Activated CD8-positive, alpha-beta T cell treated with anti-CD3 and anti-CD28 coated beads for 36 hours (primary cell): ENCODE measurements around the gene FSTL4. TPM values are rescaled to one million over a fixed set of nuclear protein-coding genes. Genes with fewer than 3 reads are reported as not detected.
A peak's percentile ranks its signal among the peaks of the same experiment; 100 is the strongest.

Experiments
- ATAC-seq: fragments of 200-7000 bp; cut with Tn5 transposase; one replicate; pipeline ENCODE4 v1.10.0; 2021; ENCODE audit warnings: mild to moderate bottlenecking, moderate library complexity
- CTCF ChIA-PET: fragments of 350-600 bp; sonication (Branson Sonifier 250); formaldehyde crosslinking; loops from one replicate; lab custom pipeline; 2021; ENCODE audit warnings: antibody characterized with exemption; lab: Charles Lee
- POLR2A ChIA-PET: fragments of 350-600 bp; sonication (Branson Sonifier 250); formaldehyde crosslinking; loops from one replicate; lab custom pipeline; 2021; ENCODE audit warnings: antibody characterized with exemption; lab: Charles Lee
- DNase-seq: peaks from one replicate; pipeline ENCODE4 v3.0.0-alpha.2; 2020
- H3K27ac Mint-ChIP-seq: one replicate; pipeline ENCODE4 v1.8.0; 2021; ENCODE audit warnings: mild to moderate bottlenecking, mixed read lengths
- H3K27me3 Mint-ChIP-seq: one replicate; pipeline ENCODE4 v1.8.0; 2021; ENCODE audit warnings: mixed read lengths
- H3K36me3 Mint-ChIP-seq: one replicate; pipeline ENCODE4 v1.8.0; 2021; ENCODE audit warnings: low read depth, mixed read lengths
- H3K4me1 Mint-ChIP-seq: one replicate; pipeline ENCODE4 v1.8.0; 2021; ENCODE audit warnings: low read depth, mixed read lengths
- H3K4me3 Mint-ChIP-seq: one replicate; pipeline ENCODE4 v1.8.0; 2021; ENCODE audit warnings: mild to moderate bottlenecking, moderate library complexity, mixed read lengths
- H3K9me3 Mint-ChIP-seq: one replicate; pipeline ENCODE4 v1.8.0; 2021; ENCODE audit warnings: mixed read lengths
- CTCF ChIP-seq: fragments of 200-600 bp; IDR thresholded peaks from one replicate; pipeline ENCODE4 v1.8.0; 2022; ENCODE audit warnings: antibody characterized with exemption, mild to moderate bottlenecking
- intact Hi-C: fragments of 100-400 bp; cut with micrococcal nuclease; formaldehyde crosslinking; loops from one replicate; pipeline ENCODE4 v1.10.0; 2022
- total RNA-seq, 2 experiments: library from RNA; stranded (reverse); gene quantifications; one replicate each; pipeline ENCODE4 v1.2.3, GENCODE V29; 2021

FSTL4 gene
- total RNA-seq, 2 experiments from 2014 or later = not detected

- Mint-ChIP-seq H3K36me3 (no peaks in the 10 kb centered on the region), H3K27me3 (peaks cover 6% of the 10 kb centered on the region), H3K9me3 (no peaks in the 10 kb centered on the region), H3K4me3 (no peak overlapping the region), H3K4me1 (no peaks in the 10 kb centered on the region), H3K27ac (no peak overlapping the region)
- intact Hi-C loops = no loop called here
- ATAC-seq = no peak
- DNase-seq = no peak
- ChIA-PET POLR2A (no interaction called here), CTCF (no interaction called here)
- no peak for TF ChIP-seq CTCF
Observed at GRCh38 chr5:133596049-133596448, 16.3 kb downstream of the FSTL4 start.

GRCh38 chr5:133595465-133595864, 16.9 kb downstream of the FSTL4 start:
- H3K9me3 Mint-ChIP-seq = no peaks in the 10 kb centered on the region
- ATAC-seq (no peak), DNase-seq (no peak)
- H3K4me1 Mint-ChIP-seq = no peaks in the 10 kb centered on the region
- H3K27me3 Mint-ChIP-seq = peaks cover 6% of the 10 kb centered on the region
- no peak overlapping the region for H3K4me3 Mint-ChIP-seq
- H3K36me3 Mint-ChIP-seq = no peaks in the 10 kb centered on the region
- intact Hi-C loops = no loop called here
- ChIA-PET CTCF (no interaction called here), POLR2A (no interaction called here)
- TF ChIP-seq CTCF = no peak
- H3K27ac Mint-ChIP-seq = no peak overlapping the region

GRCh38 chr5:133589286-133589685, 23.1 kb downstream of the FSTL4 start:
- peaks cover 2% of the 10 kb centered on the region for H3K27me3 Mint-ChIP-seq
- no peak for TF ChIP-seq CTCF
- no peak for ATAC-seq
- DNase-seq = no peak
- ChIA-PET POLR2A (no interaction called here), CTCF (no interaction called here)
- no peaks in the 10 kb centered on the region for H3K4me1 Mint-ChIP-seq
- H3K27ac Mint-ChIP-seq = no peak overlapping the region
- H3K9me3 Mint-ChIP-seq = no peaks in the 10 kb centered on the region
- H3K36me3 Mint-ChIP-seq = no peaks in the 10 kb centered on the region
- intact Hi-C loops = no loop called here
- H3K4me3 Mint-ChIP-seq = no peak overlapping the region

GRCh38 chr5:133582971-133583370, 29.4 kb downstream of the FSTL4 start:
- peak overlapping the region; percentile 21 for H3K4me3 Mint-ChIP-seq
- ATAC-seq = no peak
- H3K4me1 Mint-ChIP-seq = no peaks in the 10 kb centered on the region
- H3K27me3 Mint-ChIP-seq = peaks cover 16% of the 10 kb centered on the region
- no peaks in the 10 kb centered on the region for H3K36me3 Mint-ChIP-seq
- H3K27ac Mint-ChIP-seq = no peak overlapping the region
- intact Hi-C loops = no loop called here
- no peak for DNase-seq
- H3K9me3 Mint-ChIP-seq = no peaks in the 10 kb centered on the region
- no peak for TF ChIP-seq CTCF
- CTCF ChIA-PET = no interaction called here
- POLR2A ChIA-PET = interaction anchor here (0.6 kb wide), 1 partner anchor 76 kb away, joined by 4 read pairs; no protein-coding TSS in a partner anchor

GRCh38 chr5:133581918-133582317, 30.4 kb downstream of the FSTL4 start:
- ATAC-seq = no peak
- H3K27ac Mint-ChIP-seq = no peak overlapping the region
- ChIA-PET POLR2A (no interaction called here), CTCF (no interaction called here)
- H3K4me3 Mint-ChIP-seq = no peak overlapping the region
- H3K27me3 Mint-ChIP-seq = peaks cover 18% of the 10 kb centered on the region
- TF ChIP-seq CTCF = no peak
- intact Hi-C loops = no loop called here
- H3K36me3 Mint-ChIP-seq = no peaks in the 10 kb centered on the region
- DNase-seq = no peak
- no peaks in the 10 kb centered on the region for H3K4me1 Mint-ChIP-seq
- no peaks in the 10 kb centered on the region for H3K9me3 Mint-ChIP-seq
